IgD-negative memory B cell (primary cell): Measurements from ENCODE around the gene BEST1. TPM values are rescaled to one million over a fixed set of nuclear protein-coding genes. Genes with fewer than 3 reads are reported as not detected.

Experiments used
- H3K27ac Mint-ChIP-seq, 3 donors: one replicate each; pipeline ENCODE4 v1.8.0; 2020 to 2022; ENCODE audit warnings: mild to moderate bottlenecking in 3 of 3, mixed read lengths in 3 of 3, moderate library complexity in 1 of 3
- H3K27me3 Mint-ChIP-seq: one replicate; pipeline ENCODE4 v1.8.0; 2021; ENCODE audit warnings: mixed read lengths
- H3K36me3 Mint-ChIP-seq: one replicate; pipeline ENCODE4 v1.8.0; 2020; ENCODE audit warnings: mild to moderate bottlenecking, mixed read lengths
- H3K4me1 Mint-ChIP-seq, 3 donors: one replicate each; pipeline ENCODE4 v1.8.0; 2020 to 2022; ENCODE audit warnings: mixed read lengths in 3 of 3, mild to moderate bottlenecking in 1 of 3
- H3K4me3 Mint-ChIP-seq, 4 donors: one replicate each; pipeline ENCODE4 v1.8.0; 2020 to 2022; ENCODE audit warnings: mild to moderate bottlenecking in 4 of 4, mixed read lengths in 4 of 4, moderate library complexity in 3 of 4
- H3K9me3 Mint-ChIP-seq, 3 donors: one replicate each; pipeline ENCODE4 v1.8.0; 2020 to 2021; ENCODE audit warnings: mixed read lengths in 3 of 3, mild to moderate bottlenecking in 1 of 3
- polyA plus RNA-seq: library from polyadenylated mRNA; unstranded; fragments of 300-500 nt; fragmentation: Illumina TruSeq; gene quantifications from one replicate; pipeline ENCODE4 v1.2.3, GENCODE V29; 2021

The BEST1 gene
- polyA plus RNA-seq, 1 donor from 2014 or later: 1.2 TPM

DNA sequence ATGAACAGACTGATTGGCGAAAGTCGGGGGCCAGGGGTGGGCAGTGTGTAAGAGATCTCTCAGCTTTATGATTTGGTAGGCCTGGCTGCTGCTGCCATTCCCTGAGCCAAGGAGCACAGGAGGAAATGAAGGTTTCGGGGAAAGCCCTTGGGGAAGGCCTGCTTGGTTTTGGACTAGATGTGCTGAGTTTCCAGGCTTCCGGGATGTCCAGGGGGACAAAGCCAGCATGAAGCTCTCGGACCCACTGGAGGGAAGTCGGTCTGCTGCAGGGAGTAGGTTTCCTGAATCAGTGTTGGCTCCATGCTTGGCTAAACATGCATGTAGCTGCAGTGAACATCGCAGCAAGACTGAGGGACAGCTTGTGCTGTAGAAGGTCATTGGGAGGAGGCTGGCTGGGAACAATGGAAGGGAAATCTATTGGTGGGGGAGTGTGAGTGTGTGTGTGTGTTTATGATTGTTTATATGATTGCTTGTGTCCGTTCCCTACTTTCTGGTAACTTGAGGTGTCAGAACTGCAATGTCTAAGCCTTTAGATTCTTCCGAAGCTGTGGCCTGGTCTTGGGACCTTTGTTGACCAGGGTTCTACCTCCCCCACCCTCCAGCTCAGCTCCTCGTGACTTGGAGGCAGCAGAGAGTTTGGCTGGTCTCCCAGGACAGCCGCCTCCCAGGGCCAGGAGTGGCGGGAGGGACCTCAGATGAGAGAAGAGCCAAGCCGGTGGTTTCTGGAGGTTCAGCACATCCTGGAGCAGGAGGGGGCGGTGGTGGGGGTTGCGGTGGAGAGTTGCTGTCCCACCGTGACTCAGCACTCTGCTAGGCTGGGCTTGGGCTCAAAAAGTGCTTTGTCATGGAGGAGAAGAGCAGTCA, 21.3 kb downstream of the BEST1 start:
- Mint-ChIP-seq H3K4me1 (peaks cover 25 to 33% (median 30%) of the 10 kb centered on the region in 3 donors), H3K27ac (peak overlapping the region; percentile 36 to 60 (median 60)), H3K9me3 (no peaks in the 10 kb centered on the region), H3K4me3 (peak overlapping the region; percentile 11 to 61 (median 32)), H3K36me3 (peaks cover 1% of the 10 kb centered on the region), H3K27me3 (peaks cover 1% of the 10 kb centered on the region)

DNA sequence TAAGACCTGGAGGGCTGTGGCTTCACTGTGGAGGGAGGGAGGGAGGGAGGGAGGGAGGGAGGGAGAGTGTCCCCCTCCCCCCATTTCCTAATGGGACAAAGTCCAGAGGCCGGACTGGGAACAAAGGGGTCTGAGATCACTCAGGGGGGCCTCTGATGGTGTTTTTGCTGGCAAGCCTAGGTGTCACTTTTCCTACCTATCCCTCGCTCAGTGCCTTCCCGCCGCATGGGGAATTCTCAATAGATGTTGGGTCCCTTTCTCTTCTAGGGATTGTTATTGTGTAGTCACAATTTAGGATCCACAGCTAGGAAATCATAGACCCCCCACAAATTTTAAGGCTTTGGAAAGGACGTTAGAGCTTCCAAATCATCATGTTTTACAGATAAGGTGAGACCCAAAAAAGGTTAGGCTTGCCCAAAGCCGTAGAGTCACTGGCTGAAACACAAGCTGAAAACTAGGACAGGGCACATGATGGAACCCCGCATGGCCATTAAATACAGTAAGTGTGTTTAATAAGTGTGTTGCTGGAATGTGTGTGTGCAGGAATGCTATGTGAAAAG, 22.0 kb downstream of the BEST1 start:
- Mint-ChIP-seq H3K4me1 (peaks cover 25 to 33% (median 30%) of the 10 kb centered on the region in 3 donors), H3K27me3 (peaks cover 1% of the 10 kb centered on the region), H3K9me3 (no peaks in the 10 kb centered on the region), H3K4me3 (peak overlapping the region in 3 of 4 donors; percentile 2 to 56 (median 17)), H3K36me3 (peaks cover 2% of the 10 kb centered on the region), H3K27ac (peak overlapping the region in 2 of 3 donors; percentile 23 to 79)

DNA sequence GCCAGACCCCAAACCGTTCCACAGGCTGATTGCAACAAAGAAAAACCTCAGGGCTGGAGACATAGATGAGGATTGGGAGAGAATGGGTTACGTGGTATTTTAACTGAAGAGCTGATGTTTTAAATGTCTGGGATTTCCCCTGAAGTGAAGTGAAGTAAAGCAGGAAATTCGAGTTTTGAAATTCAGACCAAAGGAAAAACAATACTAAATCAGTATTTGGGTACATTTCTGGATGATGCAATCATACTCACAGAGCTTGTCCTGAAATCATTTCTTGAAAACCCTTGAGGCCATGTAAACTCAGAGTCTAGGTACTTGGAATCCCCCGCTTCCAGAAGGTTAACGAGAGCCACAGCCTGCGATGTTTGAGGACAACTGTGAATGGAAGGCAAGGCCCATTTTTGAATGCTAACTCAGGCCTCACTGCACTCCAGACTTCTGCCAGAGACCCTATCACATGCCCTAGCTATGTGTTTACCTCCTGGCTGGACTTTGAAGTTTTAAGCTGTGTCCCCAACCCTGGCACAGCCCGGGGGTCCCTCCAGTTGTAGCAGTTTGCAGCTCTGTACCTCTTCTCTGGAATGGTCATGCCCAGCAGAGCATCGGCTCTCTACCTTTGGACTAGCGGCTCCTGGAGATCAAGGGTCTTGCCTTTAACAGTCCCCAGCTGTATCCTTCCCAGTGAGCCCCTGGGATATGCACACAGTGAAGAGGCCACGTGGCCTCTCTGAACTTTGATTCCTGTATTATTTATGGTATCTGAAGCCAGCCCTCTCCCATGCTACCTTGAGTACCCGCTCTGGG, 22.7 kb downstream of the BEST1 start:
- H3K36me3 Mint-ChIP-seq: peaks cover 2% of the 10 kb centered on the region
- peaks cover 25 to 37% (median 30%) of the 10 kb centered on the region in 3 donors for H3K4me1 Mint-ChIP-seq
- H3K9me3 Mint-ChIP-seq: no peaks in the 10 kb centered on the region
- H3K4me3 Mint-ChIP-seq: peak overlapping the region in 2 of 4 donors; percentile 2 to 56
- peak overlapping the region in 2 of 3 donors; percentile 23 to 79 for H3K27ac Mint-ChIP-seq
- peaks cover 1% of the 10 kb centered on the region for H3K27me3 Mint-ChIP-seq

DNA sequence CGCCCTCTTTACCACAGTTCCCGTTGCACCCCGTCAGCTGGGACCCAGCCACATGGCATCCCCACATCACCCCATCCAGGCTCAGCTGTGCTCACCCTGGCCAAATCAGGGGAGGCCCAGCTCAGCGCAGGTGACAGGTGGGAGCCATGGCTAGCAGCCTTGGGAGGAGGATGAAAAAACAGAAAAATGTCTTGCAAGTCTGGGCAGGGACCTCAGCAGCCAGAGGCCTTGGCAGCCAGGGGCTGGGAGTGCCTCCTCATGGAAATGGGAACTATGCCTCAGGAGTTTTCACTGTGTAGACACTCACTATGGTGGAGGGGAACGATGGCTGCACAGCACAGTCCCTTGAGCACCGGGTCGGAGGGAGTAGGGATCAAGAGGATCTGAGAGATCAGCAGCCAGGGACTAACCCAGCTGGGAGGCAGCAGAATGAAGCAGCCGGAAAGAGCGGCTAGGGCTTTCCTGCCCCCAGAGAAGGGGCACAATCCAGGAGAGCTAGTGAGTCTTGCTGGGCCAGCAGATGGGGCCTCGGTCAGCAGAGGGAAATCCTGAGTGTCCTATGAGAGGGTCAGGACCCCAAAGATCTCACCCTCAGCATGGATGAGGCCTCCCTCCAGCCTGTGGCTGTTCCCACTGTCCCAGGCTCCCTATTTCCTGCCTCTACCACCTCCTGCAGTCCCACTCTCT, 23.5 kb downstream of the BEST1 start:
- Mint-ChIP-seq H3K9me3 (no peaks in the 10 kb centered on the region), H3K27ac (no peak overlapping the region), H3K4me1 (peaks cover 21 to 31% (median 30%) of the 10 kb centered on the region in 3 donors), H3K4me3 (no peak overlapping the region), H3K36me3 (peaks cover 2% of the 10 kb centered on the region), H3K27me3 (peaks cover 1% of the 10 kb centered on the region)

DNA sequence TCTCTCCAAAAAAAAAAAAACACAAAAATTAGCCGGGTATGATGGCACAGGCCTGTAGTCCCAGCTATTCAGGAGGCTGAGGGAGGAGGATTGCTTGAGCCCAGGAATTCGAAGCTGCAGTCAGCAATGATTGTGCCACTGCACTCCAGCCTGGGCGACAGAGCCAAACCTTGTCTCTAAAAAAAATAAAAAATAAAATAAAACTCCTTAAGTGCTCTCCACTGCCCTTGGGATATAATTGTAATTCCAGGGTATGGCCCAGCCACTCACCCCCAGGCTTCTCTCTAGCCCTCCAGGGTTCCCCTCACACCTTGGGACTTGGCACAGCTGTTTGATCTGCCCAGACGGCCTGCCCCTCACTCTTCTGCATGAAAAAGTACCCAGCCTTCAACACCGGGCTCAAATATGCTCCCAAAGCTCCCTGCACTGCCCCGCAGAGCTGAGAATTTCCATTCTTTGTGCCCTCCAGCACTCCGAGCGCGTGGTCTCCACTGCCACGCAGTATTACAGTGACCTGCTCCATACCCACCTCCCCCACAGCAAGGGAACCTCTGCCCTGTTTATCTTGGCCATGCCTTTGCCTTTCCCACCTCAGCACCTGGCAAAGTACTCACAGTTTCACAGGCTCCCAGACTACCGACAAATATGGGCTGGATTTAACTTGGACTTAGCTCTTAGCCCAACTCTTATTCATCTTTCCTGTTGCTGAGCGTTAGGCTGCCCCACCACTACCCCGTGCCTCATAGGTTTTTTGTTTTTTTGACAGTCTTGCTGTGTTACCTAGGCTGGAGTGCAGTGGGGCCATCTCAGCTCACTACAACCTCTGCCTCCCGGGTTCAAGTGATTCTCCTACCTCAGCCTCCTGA, 24.8 kb downstream of the BEST1 start:
- Mint-ChIP-seq H3K27me3 (peaks cover 1% of the 10 kb centered on the region), H3K4me3 (peak overlapping the region in 1 of 4 donors; percentile 82), H3K36me3 (peaks cover 6% of the 10 kb centered on the region), H3K27ac (peak overlapping the region in 1 of 3 donors; percentile 84), H3K9me3 (no peaks in the 10 kb centered on the region), H3K4me1 (peaks cover 22 to 23% (median 22%) of the 10 kb centered on the region in 3 donors)

DNA sequence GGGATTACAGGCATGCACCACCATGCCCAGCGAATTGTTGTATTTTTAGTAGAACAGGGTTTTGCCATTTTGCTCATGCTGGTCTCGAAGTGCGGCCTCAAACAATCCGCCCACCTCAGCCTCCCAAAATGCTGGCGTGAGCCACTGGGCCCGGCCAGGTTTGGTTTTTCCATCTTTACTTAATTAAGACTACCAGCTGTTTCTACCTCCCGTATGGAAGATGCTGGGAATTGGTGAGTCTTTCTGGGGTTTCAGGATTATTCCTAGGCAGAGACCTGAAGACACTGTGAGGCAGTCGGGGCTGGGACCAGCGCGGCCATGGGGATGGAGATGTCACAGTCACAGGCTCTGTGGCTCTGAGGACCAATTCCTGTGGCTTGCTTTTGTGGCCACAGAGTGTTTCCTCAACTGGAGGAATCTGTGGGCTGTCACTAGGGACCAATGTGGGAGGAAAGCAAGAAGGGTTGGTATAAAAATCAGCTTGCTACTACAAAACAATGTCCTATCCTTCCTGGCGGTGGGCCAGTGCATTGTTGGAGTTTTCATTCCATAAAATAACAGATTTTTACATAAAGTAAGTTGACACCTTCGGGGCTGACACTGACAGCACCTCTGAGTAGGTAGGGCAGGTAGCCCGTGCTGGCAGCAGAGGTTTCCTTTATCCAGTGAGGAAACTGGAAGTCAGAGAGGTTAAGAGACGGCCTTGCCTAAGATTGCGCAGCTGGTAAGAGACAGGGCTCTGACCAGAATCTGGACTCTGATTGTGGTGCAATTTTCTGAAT, 25.7 kb downstream of the BEST1 start:
- Mint-ChIP-seq H3K9me3 (no peaks in the 10 kb centered on the region), H3K4me3 (peak overlapping the region in 1 of 4 donors; percentile 17), H3K27me3 (peaks cover 1% of the 10 kb centered on the region), H3K4me1 (peaks cover 18 to 21% (median 19%) of the 10 kb centered on the region in 3 donors), H3K36me3 (peaks cover 6% of the 10 kb centered on the region), H3K27ac (peak overlapping the region in 1 of 3 donors; percentile 2)

DNA sequence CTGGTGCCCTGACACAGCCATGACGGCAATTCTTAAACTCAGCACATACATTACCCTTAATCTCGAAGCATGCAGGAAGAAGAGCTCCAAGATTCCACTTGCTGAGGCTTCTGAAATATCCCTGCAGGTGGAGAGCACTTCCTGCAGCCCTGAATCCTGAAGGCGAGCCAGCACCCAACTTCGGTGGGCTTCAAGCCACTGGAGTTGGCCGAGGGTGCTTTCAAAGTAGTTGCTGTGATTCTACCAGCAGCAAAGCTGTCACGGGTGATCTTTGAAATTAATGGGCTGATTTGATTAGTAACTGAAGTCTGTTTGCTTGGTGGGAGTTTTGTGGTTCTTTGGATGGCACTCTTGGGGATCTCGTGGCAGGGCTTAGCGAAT, 26.3 kb downstream of the BEST1 start:
- Mint-ChIP-seq H3K27me3 (peaks cover under 1% of the 10 kb centered on the region), H3K4me3 (no peak overlapping the region), H3K4me1 (peaks cover 12 to 15% (median 15%) of the 10 kb centered on the region in 3 donors), H3K27ac (peak overlapping the region in 1 of 3 donors; percentile 2), H3K36me3 (peaks cover 6% of the 10 kb centered on the region), H3K9me3 (no peaks in the 10 kb centered on the region)

DNA sequence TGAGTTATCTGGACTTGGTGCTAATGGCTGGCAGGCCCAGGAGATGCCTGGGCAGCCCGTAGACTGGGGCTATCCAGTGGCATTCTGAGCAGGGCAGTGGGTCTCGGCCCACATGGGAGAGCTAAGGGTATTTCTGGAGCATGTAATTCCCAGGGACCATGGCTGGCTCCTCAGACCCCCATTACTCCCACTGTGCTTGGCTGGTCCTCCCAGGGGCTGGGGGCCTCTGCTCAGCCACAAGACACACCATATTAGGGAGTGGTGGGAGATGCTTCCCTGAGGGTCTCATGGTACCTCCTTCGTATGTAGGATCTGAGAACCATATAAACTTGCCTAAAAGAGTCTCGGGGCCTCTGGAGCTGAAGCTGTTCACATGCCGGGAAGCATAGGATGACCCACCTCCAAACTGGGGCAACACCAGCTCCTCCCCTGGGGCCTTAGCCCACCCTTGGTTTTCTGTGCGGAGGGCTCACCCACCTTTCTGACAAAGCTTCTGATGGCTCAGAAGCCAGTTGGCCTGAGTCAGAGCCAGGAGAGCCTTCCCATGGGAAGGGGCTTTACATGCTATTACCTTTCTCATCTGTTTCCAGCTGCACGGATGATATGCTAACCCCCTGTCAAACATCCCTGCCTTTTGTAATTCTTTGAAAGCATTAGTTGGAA, 26.8 kb downstream of the BEST1 start:
- Mint-ChIP-seq H3K36me3 (peaks cover 6% of the 10 kb centered on the region), H3K27me3 (no peaks in the 10 kb centered on the region), H3K4me1 (peaks cover 10 to 12% (median 10%) of the 10 kb centered on the region in 3 donors), H3K9me3 (no peaks in the 10 kb centered on the region), H3K27ac (no peak overlapping the region), H3K4me3 (no peak overlapping the region)

DNA sequence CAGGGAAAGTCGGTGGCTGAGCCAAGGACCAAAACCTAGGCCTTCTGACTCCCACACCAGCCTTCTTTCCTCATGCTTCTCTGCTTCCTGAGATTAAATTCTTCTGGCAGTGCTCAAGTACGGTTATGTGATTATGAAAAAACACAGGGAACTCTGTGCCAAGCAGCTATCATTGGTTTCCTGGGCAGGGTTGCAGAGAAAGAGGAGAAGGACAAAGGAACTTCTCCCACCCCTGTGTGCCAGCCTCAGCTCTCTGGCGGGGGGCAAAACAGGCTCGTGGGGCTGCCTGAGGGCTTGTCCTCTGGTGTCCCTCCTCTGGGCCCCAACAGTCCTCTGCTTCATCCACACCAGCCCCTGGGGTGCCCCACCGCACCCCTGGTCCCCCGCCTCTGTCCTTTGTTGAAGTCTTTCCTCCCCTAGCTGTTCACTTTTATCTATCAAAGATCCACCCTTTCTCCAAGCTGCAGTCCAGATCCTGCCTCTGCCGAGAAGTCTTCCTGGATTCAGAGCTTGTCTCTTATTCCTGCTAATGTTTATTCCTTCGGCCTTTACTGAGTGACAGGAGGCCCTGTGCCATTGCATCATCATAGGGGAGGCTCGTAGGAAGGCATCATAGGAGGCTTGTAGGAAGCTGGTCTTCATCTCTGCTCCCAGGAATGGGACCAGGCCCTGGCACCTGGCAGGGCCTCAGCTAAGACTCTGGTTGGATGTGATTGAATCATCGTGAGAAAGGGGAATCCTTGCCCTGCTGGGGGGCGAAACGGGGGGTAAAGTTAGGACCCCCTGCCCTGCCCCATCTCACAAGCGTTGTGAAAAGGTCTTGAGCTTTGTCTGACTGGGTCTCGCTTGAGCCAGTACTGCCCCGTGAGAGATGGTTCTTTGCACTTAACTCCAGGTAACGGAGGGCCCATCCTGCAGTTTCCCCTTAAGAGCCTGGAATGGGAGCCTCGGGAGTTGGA, 28.8 kb downstream of the BEST1 start:
- H3K27ac Mint-ChIP-seq: no peak overlapping the region
- no peaks in the 10 kb centered on the region for H3K27me3 Mint-ChIP-seq
- H3K36me3 Mint-ChIP-seq: peaks cover 8% of the 10 kb centered on the region
- H3K9me3 Mint-ChIP-seq: no peaks in the 10 kb centered on the region
- no peak overlapping the region for H3K4me3 Mint-ChIP-seq
- peaks cover 7 to 9% (median 7%) of the 10 kb centered on the region in 3 donors for H3K4me1 Mint-ChIP-seq

DNA sequence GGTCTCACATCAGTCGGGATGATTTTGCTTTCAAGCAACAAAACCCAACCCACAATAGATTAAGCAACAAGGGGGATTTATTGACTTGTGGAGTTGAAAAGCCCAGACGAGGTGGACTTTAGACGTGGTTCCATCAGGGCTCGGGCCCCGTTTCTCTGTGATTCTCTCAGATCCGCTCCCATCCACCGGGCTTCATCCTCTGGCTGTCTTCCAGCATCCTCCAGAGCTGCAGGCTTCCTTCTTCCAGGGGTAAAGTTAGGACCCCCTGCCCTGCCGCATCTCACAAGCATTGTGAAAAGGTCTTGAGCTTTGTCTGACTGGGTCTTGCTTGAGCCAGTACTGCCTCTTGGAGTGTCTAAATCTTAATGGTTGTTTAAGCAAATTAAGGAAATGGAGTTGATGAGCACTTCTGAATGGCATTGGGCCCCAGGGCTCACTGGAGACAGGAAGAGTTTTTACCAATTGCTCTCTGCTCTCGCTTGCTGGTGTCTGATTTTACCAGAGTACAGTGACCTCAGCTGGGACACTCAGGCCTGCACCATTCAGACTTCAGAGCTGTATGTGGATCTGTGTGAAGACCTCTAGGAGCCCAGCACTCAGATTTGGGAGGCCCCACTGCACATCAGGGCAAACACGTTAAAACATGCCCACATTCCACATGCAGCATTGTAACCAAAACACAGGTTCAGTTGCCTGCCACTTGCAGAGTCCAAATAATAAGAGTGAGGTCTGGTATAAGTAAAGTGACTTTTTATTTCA, 30.8 kb downstream of the BEST1 start:
- no peak overlapping the region for H3K4me3 Mint-ChIP-seq
- H3K9me3 Mint-ChIP-seq: peaks cover 0 to under 1% (median 0%) of the 10 kb centered on the region in 3 donors
- no peak overlapping the region for H3K27ac Mint-ChIP-seq
- no peaks in the 10 kb centered on the region for H3K27me3 Mint-ChIP-seq
- peaks cover 10% of the 10 kb centered on the region for H3K36me3 Mint-ChIP-seq
- peaks cover 7 to 13% (median 7%) of the 10 kb centered on the region in 3 donors for H3K4me1 Mint-ChIP-seq

DNA sequence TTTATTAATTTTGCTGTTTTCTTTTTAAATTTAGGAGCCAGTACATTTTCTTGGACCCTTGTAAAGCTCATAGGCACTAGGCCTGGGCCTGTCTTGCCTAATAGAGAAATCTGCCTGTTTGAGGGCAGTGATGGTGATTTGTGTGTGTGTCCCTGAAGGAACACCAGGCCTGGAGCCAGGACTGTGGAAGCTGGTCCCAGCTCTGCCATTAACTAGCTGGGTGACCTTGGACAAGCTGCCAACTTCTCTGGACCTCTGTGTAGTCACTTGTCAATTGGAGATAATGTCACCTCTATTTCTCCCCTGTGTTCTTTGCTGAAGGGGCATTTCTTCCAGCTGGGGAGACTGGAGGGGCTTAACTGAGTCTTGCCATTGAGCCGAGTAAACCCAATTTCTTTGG, 33.3 kb downstream of the BEST1 start:
- H3K4me3 Mint-ChIP-seq: no peak overlapping the region
- peaks cover 5 to 8% (median 8%) of the 10 kb centered on the region in 3 donors for H3K9me3 Mint-ChIP-seq
- no peak overlapping the region for H3K27ac Mint-ChIP-seq
- peaks cover 7 to 12% (median 9%) of the 10 kb centered on the region in 3 donors for H3K4me1 Mint-ChIP-seq
- H3K36me3 Mint-ChIP-seq: peaks cover 15% of the 10 kb centered on the region
- peaks cover 4% of the 10 kb centered on the region for H3K27me3 Mint-ChIP-seq
